Heart left ventricle (tissue), 16 donors: ENCODE measurements around the gene NISCH. TPM values are rescaled to one million over a fixed set of nuclear protein-coding genes. Genes with fewer than 3 reads are reported as not detected.

ENCODE experiments used
- ATAC-seq, 4 donors: fragments of 200-7000 bp; cut with Tn5 transposase; one replicate each; pipeline ENCODE4 v1.9.1; 2020 to 2022; ENCODE audit warnings: moderate library complexity in 4 of 4, mild to moderate bottlenecking in 3 of 4, moderate number of reproducible peaks in 1 of 4
- DNase-seq, 5 donors: peaks; one replicate each; pipeline ENCODE4 v3.0.0-alpha.2; 2020
- H3K27ac ChIP-seq, 12 donors: fragments of 200-600 bp; sonication (generic) in 4 of 12; one replicate each; pipeline versions ENCODE4 v1.5.0 to v1.8.0; 2016 to 2022; ENCODE audit warnings: mild to moderate bottlenecking in 2 of 12
- H3K27me3 ChIP-seq, 9 donors: fragments of 200-600 bp; sonication (generic) in 2 of 9; one replicate each; pipeline versions ENCODE4 v1.5.1 to v1.8.0; 2016 to 2022; ENCODE audit warnings: mild to moderate bottlenecking in 3 of 9
- H3K36me3 ChIP-seq, 9 donors: fragments of 200-600 bp; sonication (generic) in 2 of 9; one replicate each; pipeline versions ENCODE4 v1.5.0 to v1.8.0; 2018 to 2022; ENCODE audit warnings: mild to moderate bottlenecking in 2 of 9
- H3K4me1 ChIP-seq, 12 donors: fragments of 200-600 bp; sonication (generic) in 4 of 12; one replicate each; pipeline versions ENCODE4 v1.5.0 to v1.8.0; 2016 to 2022; ENCODE audit warnings: mild to moderate bottlenecking in 3 of 12
- H3K4me3 ChIP-seq, 12 donors: fragments of 200-600 bp; sonication (generic) in 4 of 12; one replicate each; pipeline versions ENCODE4 v1.5.0 to v1.8.0; 2017 to 2022; ENCODE audit warnings: mild to moderate bottlenecking in 9 of 12, moderate library complexity in 4 of 12
- H3K9me3 ChIP-seq, 12 donors: fragments of 200-600 bp; sonication (generic) in 4 of 12; one replicate each; pipeline versions ENCODE4 v1.5.0 to v1.8.0; 2016 to 2022; ENCODE audit warnings: mild to moderate bottlenecking in 1 of 12
- CTCF ChIP-seq, 12 donors: fragments of 200-600 bp; sonication (generic) in 4 of 12; IDR thresholded peaks; one replicate each; pipeline versions ENCODE4 v1.5.0 to v1.8.0; 2018 to 2022; ENCODE audit warnings: antibody characterized with exemption in 12 of 12, mild to moderate bottlenecking in 5 of 12
- POLR2A ChIP-seq, 2 donors: fragments of 450-650 bp; IDR thresholded peaks; one replicate each; pipeline ENCODE4 v1.6.1; 2017; ENCODE audit warnings: antibody characterized with exemption in 2 of 2, mild to moderate bottlenecking in 2 of 2, moderate library complexity in 2 of 2
- WGBS, 4 donors: extraction: QIAGEN DNeasy Blood & Tissue Kit in 2 of 4; methylation state at CpG; one replicate each; pipeline versions ENCODE4 v1.1.5 to v1.1.7; 2013 to 2018; 5-methylcytosine and 5-hydroxymethylcytosine counted together
- intact Hi-C, 10 donors: fragments of 100-400 bp; cut with DNase I; formaldehyde crosslinking; loops; one replicate each; pipeline versions ENCODE4 v1.11.1 to v1.14.2; 2022
- long read RNA-seq, 3 donors: library from polyadenylated mRNA; unstranded; transcript quantifications; one replicate each; pipeline ENCODE4 v2.0.0, GENCODE V29; 2020 to 2021
- polyA plus RNA-seq, 2 donors: library from polyadenylated mRNA; stranded (reverse); fragments of 200-250 nt; gene quantifications; one replicate each; pipeline ENCODE4 v1.2.3, GENCODE V29; 2013
- total RNA-seq, 9 donors: library from RNA; depleted of rRNA in 2 of 9; stranded (reverse); fragments of >200 nt in 2 of 9; fragmentation: NEBNext Ultra II Directional in 3 of 9; extraction: Animal tissue kit (Norgen Biotek cat#: 25700) in 3 of 9; gene quantifications; one replicate each; pipeline versions ENCODE4 v1.1.0 to v1.2.4, GENCODE V29; 2016 to 2023
- donor health status: ischemic (EF 13 %, LVEDD 7.1; RV severe dilation, severe dysfunction).
- donor health status: healthy with polysubstance abuse.
- donor health status: DM: no; HTN: yes; CAD: no.
- donor health status: DM: no; HTN: no; CAD: no.
- donor health status: ischemic (EF 25% LVEDD 6.9; RV normal size, moderate dysfunction).
- donor health status: ischemic (EF 25% LVEDD 5.7; RV mildly dilated, moderate dysfunction).
- donor health status: healthy.
- donor health status: DM: yes; HTN: yes; CAD: no.
- donor health status: ischemic (EF 35%, LVEDD 5.7; RV mildly dilated, moderate dysfunction).
- donor health status: nonischemic (EF 11% LVEDD 7.7; RV severe dilation, severe dysfunction).
- donor health status: DM: yes; HTN: yes; CAD: no.
- donor health status: PGD.
- donor health status: ischemic (EF 29% LVEDD 5.4; RV normal size, mild dysfunction).
- donor health status: nonischemic (EF 23%, LVEDD 6.1; RV moderate dilation, normal function).

The NISCH gene
- total RNA-seq: 10 to 100 TPM; 29.5 to 56.2 (median 43.9) TPM
- 10 to 100 TPM; 28.8 to 30.2 TPM for polyA plus RNA-seq
- long read RNA-seq, donor 1, full-length matches to known transcripts: 8 of 46 reads
- long read RNA-seq, donor 1, partial matches to known transcripts: 31 of 46 reads
- long read RNA-seq, donor 1, other reads (novel, unspliced or antisense): 7 of 46 reads
- long read RNA-seq, donor 2, full-length matches to known transcripts: 34 of 88 reads
- long read RNA-seq, donor 2, partial matches to known transcripts: 46 of 88 reads
- long read RNA-seq, donor 2, other reads (novel, unspliced or antisense): 8 of 88 reads
- long read RNA-seq, donor 3, full-length matches to known transcripts: 7 of 44 reads
- long read RNA-seq, donor 3, partial matches to known transcripts: 28 of 44 reads
- long read RNA-seq, donor 3, other reads (novel, unspliced or antisense): 9 of 44 reads

GRCh38 chr3:52455283-52456168 is at the start of gene NISCH:
Gene NISCH (plus strand): TSS chr3:52455604. CDS start chr3:52455642, 38 bp downstream.
- no peaks in the 10 kb centered on the region for H3K9me3 ChIP-seq
- H3K4me1 ChIP-seq: peaks cover 0 to 39% (median 23%) of the 10 kb centered on the region in 12 donors
- H3K36me3 ChIP-seq: peaks cover 0 to 48% (median 34%) of the 10 kb centered on the region in 9 donors
- intact Hi-C loops: loop anchor here in 2 of 10 donors (5.0 to 10.0 kb wide), 2 partner anchors 82 to 229 kb away; partner anchors contain the start of genes GNL3 (in 1 of the 2), PBRM1 (in 1 of the 2) and UQCC5 (in 1 of the 2)
- TF ChIP-seq CTCF (IDR thresholded peaks at IDR 0.05): peak in 1 of 12 donors; percentile 6
- TF ChIP-seq POLR2A (IDR thresholded peaks at IDR 0.05): peak in 1 of 2 donors; percentile 66
- DNase-seq: peak; percentile 92 to 96 (median 94)
- 1 to 3% (median 1%) methylated on average over 34 to 86 of the region's 86 CpGs for WGBS, 4 donors
- peak within 1 kb of the TSS; percentile 85 to 99 (median 94) for H3K27ac ChIP-seq
- peak; percentile 13 to 59 (median 36) for ATAC-seq
- no peaks in the 10 kb centered on the region for H3K27me3 ChIP-seq
- peak within 1 kb of the TSS; percentile 57 to 92 (median 81) for H3K4me3 ChIP-seq

GRCh38 chr3:52406231-52406661 is 49.2 kb upstream of the NISCH start:
- H3K9me3 ChIP-seq: no peaks in the 10 kb centered on the region
- peaks cover 0 to 74% (median 70%) of the 10 kb centered on the region in 9 donors for H3K36me3 ChIP-seq
- TF ChIP-seq CTCF (IDR thresholded peaks at IDR 0.05) (no peak), POLR2A (IDR thresholded peaks at IDR 0.05) (no peak)
- no peak overlapping the region for H3K4me3 ChIP-seq
- ATAC-seq (no peak), DNase-seq (peak in 3 of 5 donors; percentile 20 to 55 (median 21))
- 92 to 94% (median 94%) methylated on average over 8 to 11 of the region's 11 CpGs for WGBS, 4 donors
- intact Hi-C loops: loop anchor here in 3 of 10 donors (5.0 to 10.0 kb wide), 4 partner anchors 114 to 921 kb away; partner anchors contain the start of genes GLYCTK (in 1 of the 3) and TWF2 (in 1 of the 3)
- no peak overlapping the region for H3K27ac ChIP-seq
- H3K27me3 ChIP-seq: no peaks in the 10 kb centered on the region
- H3K4me1 ChIP-seq: peaks cover 0 to 29% (median 19%) of the 10 kb centered on the region in 12 donors

GRCh38 chr3:52406791-52407510 is 48.5 kb upstream of the NISCH start:
- Histone ChIP-seq H3K9me3 (no peaks in the 10 kb centered on the region), H3K4me1 (peaks cover 0 to 34% (median 25%) of the 10 kb centered on the region in 12 donors), H3K27me3 (no peaks in the 10 kb centered on the region), H3K27ac (no peak overlapping the region), H3K4me3 (no peak overlapping the region), H3K36me3 (peaks cover 0 to 67% (median 63%) of the 10 kb centered on the region in 9 donors)
- 94 to 97% (median 95%) methylated on average over 20 of the region's 20 CpGs for WGBS, 4 donors
- intact Hi-C loops: loop anchor here in 3 of 10 donors (5.0 to 10.0 kb wide), 4 partner anchors 115 to 922 kb away; partner anchors contain the start of genes GLYCTK (in 1 of the 3) and TWF2 (in 1 of the 3)
- TF ChIP-seq POLR2A (IDR thresholded peaks at IDR 0.05) (no peak), CTCF (IDR thresholded peaks at IDR 0.05) (no peak)
- DNase-seq (peak in 3 of 5 donors; percentile 23 to 54 (median 24)), ATAC-seq (no peak)
